ENCODE data around the gene PLIN4. TPM values are rescaled to one million over a fixed set of nuclear protein-coding genes. Genes with fewer than 3 reads are reported as not detected.
"Not testable (repeated sequence)": the region's sequence is repeated elsewhere in the genome, so short reads cannot be mapped to it uniquely, and the experiment has no call there.

PLIN4 gene
- polyA plus RNA-seq, 12 donors: 0.88 to 9.1 (median 3.2) TPM; not detected in 1

- no peak for DNase-seq
Measured at GRCh38 chr19:4528843-4529242, 10.6 kb upstream of the PLIN4 start.

- DNase-seq: not testable (repeated sequence)
Measured at GRCh38 chr19:4527377-4527776, 9.1 kb upstream of the PLIN4 start.

- no peak for DNase-seq
Measured at GRCh38 chr19:4525563-4526002, 7.3 kb upstream of the PLIN4 start.

GRCh38 chr19:4524808-4525562 lies 6.7 kb upstream of the PLIN4 start:
- peak; percentile 38 for DNase-seq

- no peak for DNase-seq
Measured at GRCh38 chr19:4523306-4524110, 5.2 kb upstream of the PLIN4 start.

GRCh38 chr19:4522291-4523002 lies 4.2 kb upstream of the PLIN4 start:
- DNase-seq: no peak

- DNase-seq: no peak
Measured at GRCh38 chr19:4521888-4522242, 3.6 kb upstream of the PLIN4 start.

GRCh38 chr19:4521170-4521887 lies 3.0 kb upstream of the PLIN4 start:
- DNase-seq: no peak

- DNase-seq: no peak
Measured at GRCh38 chr19:4519521-4520277, 1.4 kb upstream of the PLIN4 start.

GRCh38 chr19:4519172-4519496 lies 848 bp upstream of the PLIN4 start:
- no peak for DNase-seq

- DNase-seq: no peak
Measured at GRCh38 chr19:4517451-4518057, 732 bp downstream of the PLIN4 start.

GRCh38 chr19:4516939-4517300 lies 1.4 kb downstream of the PLIN4 start:
- no peak for DNase-seq

GRCh38 chr19:4516199-4516938 lies 1.9 kb downstream of the PLIN4 start:
- no peak for DNase-seq

GRCh38 chr19:4515732-4516131 lies 2.6 kb downstream of the PLIN4 start:
- no peak for DNase-seq

GRCh38 chr19:4513248-4513647 lies 5.0 kb downstream of the PLIN4 start:
- no peak for DNase-seq

- DNase-seq: no peak
Measured at GRCh38 chr19:4512070-4512469, 6.2 kb downstream of the PLIN4 start.

GRCh38 chr19:4511300-4512054 lies 6.8 kb downstream of the PLIN4 start:
- DNase-seq: no peak

- no peak for DNase-seq
Measured at GRCh38 chr19:4510435-4511255, 7.6 kb downstream of the PLIN4 start.
